Heart right ventricle (tissue), 16 donors: Measurements from ENCODE around the gene RAB9B. TPM values are rescaled to one million over a fixed set of nuclear protein-coding genes. Genes with fewer than 3 reads are reported as not detected.
A peak's percentile ranks its signal among the peaks of the same experiment; 100 is the strongest.

ENCODE experiments used
- ATAC-seq, 8 donors: fragments of 200-7000 bp; cut with Tn5 transposase; one replicate each; pipeline ENCODE4 v1.9.1; 2020; ENCODE audit warnings: mild to moderate bottlenecking in 8 of 8, moderate library complexity in 8 of 8, moderate number of reproducible peaks in 1 of 8
- DNase-seq, 2 donors: peaks; one replicate each; pipeline ENCODE4 v3.0.0-alpha.2; 2020
- H3K27ac ChIP-seq, 10 donors: fragments of 200-600 bp; sonication (generic) in 2 of 10; one replicate each; pipeline versions ENCODE4 v1.5.0 to v1.8.0; 2020 to 2022; ENCODE audit warnings: mild to moderate bottlenecking in 3 of 10
- H3K27me3 ChIP-seq, 7 donors: fragments of 200-600 bp; one replicate each; pipeline ENCODE4 v1.8.0; 2021 to 2022; ENCODE audit warnings: mild to moderate bottlenecking in 2 of 7
- H3K36me3 ChIP-seq, 9 donors: fragments of 200-600 bp; sonication (generic) in 1 of 9; one replicate each; pipeline versions ENCODE4 v1.5.0 to v1.8.0; 2020 to 2022; ENCODE audit warnings: mild to moderate bottlenecking in 2 of 9
- H3K4me1 ChIP-seq, 9 donors: fragments of 200-600 bp; sonication (generic) in 1 of 9; one replicate each; pipeline versions ENCODE4 v1.5.0 to v1.8.0; 2020 to 2022; ENCODE audit warnings: mild to moderate bottlenecking in 4 of 9
- H3K4me3 ChIP-seq, 10 donors: fragments of 200-600 bp; sonication (generic) in 2 of 10; one replicate each; pipeline versions ENCODE4 v1.5.0 to v1.8.0; 2020 to 2022; ENCODE audit warnings: mild to moderate bottlenecking in 7 of 10, moderate library complexity in 2 of 10
- H3K9me3 ChIP-seq, 11 donors: fragments of 200-600 bp in 10 of 11; sonication (generic) in 2 of 11; one replicate each; pipeline versions ENCODE4 v1.5.0 to v1.8.0; 2013 to 2022; ENCODE audit warnings: mild to moderate bottlenecking in 2 of 11, control low read depth in 1 of 11, moderate library complexity in 1 of 11
- WGBS, 2 donors: extraction: QIAGEN DNeasy Blood & Tissue Kit; methylation state at CpG; one replicate each; pipeline ENCODE4 v1.1.7; 2013; ENCODE audit warnings: inconsistent platforms in 1 of 2; 5-methylcytosine and 5-hydroxymethylcytosine counted together
- intact Hi-C, 10 donors: fragments of 100-400 bp; cut with DNase I; formaldehyde crosslinking; loops; one replicate each; pipeline versions ENCODE4 v1.11.1 to v1.14.2; 2022
- polyA plus RNA-seq, 2 donors: library from polyadenylated mRNA; stranded (reverse); fragments of 200-250 nt; gene quantifications; one replicate each; pipeline ENCODE4 v1.2.3, GENCODE V29; 2013
- total RNA-seq, 10 donors: library from RNA; stranded (reverse); fragmentation: NEBNext Ultra II Directional in 3 of 10; extraction: Animal tissue kit (Norgen Biotek cat#: 25700) in 3 of 10; gene quantifications; one replicate each; pipeline versions ENCODE4 v1.2.1 to v1.2.4, GENCODE V29; 2021 to 2023
- TF ChIP-seq, protein P1 (sequence below), 9 donors: fragments of 200-600 bp; sonication (generic) in 2 of 9; IDR thresholded peaks; one replicate each; pipeline versions ENCODE4 v1.5.0 to v1.8.0; 2021 to 2022; ENCODE audit warnings: antibody characterized with exemption in 9 of 9, mild to moderate bottlenecking in 5 of 9, moderate library complexity in 1 of 9
- donor health status: Arrhythmogenic right ventricular cardiomyopathy.
- donor health status: ischemic (EF 13 %, LVEDD 7.1; RV severe dilation, severe dysfunction).
- donor health status: healthy with polysubstance abuse.
- donor health status: DM: no; HTN: yes; CAD: no.
- donor health status: DM: no; HTN: no; CAD: no.
- donor health status: ischemic (EF 25% LVEDD 6.9; RV normal size, moderate dysfunction).
- donor health status: ischemic (EF 25% LVEDD 5.7; RV mildly dilated, moderate dysfunction).
- donor health status: healthy.
- donor health status: DM: yes; HTN: yes; CAD: no.
- donor health status: Ischemic cardiomyopathy.
- donor health status: ischemic (EF 35%, LVEDD 5.7; RV mildly dilated, moderate dysfunction).
- donor health status: nonischemic (EF 11% LVEDD 7.7; RV severe dilation, severe dysfunction).
- donor health status: DM: yes; HTN: yes; CAD: no.
- donor health status: PGD.
- donor health status: ischemic (EF 29% LVEDD 5.4; RV normal size, mild dysfunction).
- donor health status: nonischemic (EF 23%, LVEDD 6.1; RV moderate dilation, normal function).

The RAB9B gene
- total and polyA plus RNA-seq, 12 donors = 4.4 to 42.4 (median 32.9) TPM

- TF ChIP-seq, protein P1, sequence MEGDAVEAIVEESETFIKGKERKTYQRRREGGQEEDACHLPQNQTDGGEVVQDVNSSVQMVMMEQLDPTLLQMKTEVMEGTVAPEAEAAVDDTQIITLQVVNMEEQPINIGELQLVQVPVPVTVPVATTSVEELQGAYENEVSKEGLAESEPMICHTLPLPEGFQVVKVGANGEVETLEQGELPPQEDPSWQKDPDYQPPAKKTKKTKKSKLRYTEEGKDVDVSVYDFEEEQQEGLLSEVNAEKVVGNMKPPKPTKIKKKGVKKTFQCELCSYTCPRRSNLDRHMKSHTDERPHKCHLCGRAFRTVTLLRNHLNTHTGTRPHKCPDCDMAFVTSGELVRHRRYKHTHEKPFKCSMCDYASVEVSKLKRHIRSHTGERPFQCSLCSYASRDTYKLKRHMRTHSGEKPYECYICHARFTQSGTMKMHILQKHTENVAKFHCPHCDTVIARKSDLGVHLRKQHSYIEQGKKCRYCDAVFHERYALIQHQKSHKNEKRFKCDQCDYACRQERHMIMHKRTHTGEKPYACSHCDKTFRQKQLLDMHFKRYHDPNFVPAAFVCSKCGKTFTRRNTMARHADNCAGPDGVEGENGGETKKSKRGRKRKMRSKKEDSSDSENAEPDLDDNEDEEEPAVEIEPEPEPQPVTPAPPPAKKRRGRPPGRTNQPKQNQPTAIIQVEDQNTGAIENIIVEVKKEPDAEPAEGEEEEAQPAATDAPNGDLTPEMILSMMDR (IDR thresholded peaks at IDR 0.05) = no peak
- ATAC-seq = no peak
- WGBS, 2 donors = 87 to 95% methylated on average over 4 of the region's 4 CpGs
- intact Hi-C loops = loop anchor here in 1 of 10 donors (10.0 kb wide), 1 partner anchor 76 kb away; no protein-coding TSS in a partner anchor
- Histone ChIP-seq H3K27me3 (peaks cover 0 to 13% (median 0%) of the 10 kb centered on the region in 7 donors), H3K36me3 (no peaks in the 10 kb centered on the region), H3K27ac (no peak overlapping the region), H3K4me1 (no peaks in the 10 kb centered on the region), H3K9me3 (no peaks in the 10 kb centered on the region), H3K4me3 (no peak overlapping the region)
- DNase-seq = no peak
These were observed 51.0 kb downstream of the RAB9B start for GRCh38 chrX:103781062-103781402.

GRCh38 chrX:103780336-103781061 lies 51.6 kb downstream of the RAB9B start:
- H3K9me3 ChIP-seq = no peaks in the 10 kb centered on the region
- H3K27ac ChIP-seq = no peak overlapping the region
- no peak overlapping the region for H3K4me3 ChIP-seq
- intact Hi-C loops = loop anchor here in 1 of 10 donors (10.0 kb wide), 1 partner anchor 76 kb away; no protein-coding TSS in a partner anchor
- H3K27me3 ChIP-seq = peaks cover 0 to 8% (median 0%) of the 10 kb centered on the region in 7 donors
- DNase-seq = no peak
- no peaks in the 10 kb centered on the region for H3K4me1 ChIP-seq
- ATAC-seq = no peak
- TF ChIP-seq, protein P1 (IDR thresholded peaks at IDR 0.05) = no peak
- no peaks in the 10 kb centered on the region for H3K36me3 ChIP-seq
- 86 to 89% methylated on average over 10 of the region's 10 CpGs for WGBS, 2 donors

DNA sequence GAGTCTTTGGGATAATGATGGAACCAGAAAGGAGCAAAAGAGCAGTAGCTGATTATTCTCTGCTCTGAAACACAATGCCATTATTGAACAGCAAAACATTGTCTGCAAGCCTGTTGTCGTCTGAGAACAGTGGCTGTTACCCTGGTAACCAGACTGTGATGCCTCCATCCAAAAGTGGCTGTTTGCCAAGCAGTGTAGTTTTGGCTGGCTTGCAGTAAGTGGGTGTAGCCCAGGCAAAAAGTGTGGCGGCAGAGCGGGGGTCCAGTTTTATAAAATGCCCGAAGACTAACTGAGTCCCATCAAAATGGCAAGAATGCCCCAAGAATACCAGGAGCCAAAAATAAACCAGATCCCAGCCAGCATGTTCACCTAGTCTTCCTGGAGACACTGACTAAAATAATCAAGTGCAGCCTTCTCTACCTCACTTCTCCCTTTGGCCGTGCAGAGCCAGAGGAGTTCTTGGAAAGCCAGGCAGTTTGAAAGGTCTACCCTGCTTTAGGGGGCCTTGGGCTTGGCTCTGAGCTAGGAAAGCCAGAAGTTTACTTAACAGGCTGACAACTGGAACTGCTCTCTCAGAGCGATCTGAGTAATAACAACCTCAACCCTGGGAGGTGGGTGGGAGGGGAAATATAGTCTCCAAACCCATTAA lies 52.8 kb downstream of the RAB9B start:
- intact Hi-C loops = loop anchor here in 4 of 10 donors (10.0 kb wide), 3 partner anchors 64 to 244 kb away; partner anchors contain the start of gene TMEM31 (in 3 of the 4)

GRCh38 chrX:103776546-103776945 lies 55.5 kb downstream of the RAB9B start, which contains the start of gene PLP1:
Gene PLP1 (plus strand): TSS chrX:103776840. CDS start chrX:103776996, 156 bp downstream.
- peak within 1 kb of the TSS in 3 of 10 donors; percentile 11 to 17 (median 14) for H3K4me3 ChIP-seq
- no peak for DNase-seq
- ATAC-seq = no peak
- intact Hi-C loops = loop anchor here in 4 of 10 donors (10.0 kb wide), 3 partner anchors 62 to 242 kb away; partner anchors contain the start of gene TMEM31 (in 3 of the 4)
- 65 to 72% methylated on average over 2 of the region's 2 CpGs for WGBS, 2 donors
- no peaks in the 10 kb centered on the region for H3K9me3 ChIP-seq
- TF ChIP-seq, protein P1 (IDR thresholded peaks at IDR 0.05) = no peak
- peaks cover 0 to 11% (median 0%) of the 10 kb centered on the region in 7 donors for H3K27me3 ChIP-seq
- no peaks in the 10 kb centered on the region for H3K36me3 ChIP-seq
- H3K4me1 ChIP-seq = no peaks in the 10 kb centered on the region
- H3K27ac ChIP-seq = no peak within 1 kb of the TSS

More for the DNA sequence above, 52.8 kb downstream of the RAB9B start:
- H3K4me1 ChIP-seq = no peaks in the 10 kb centered on the region
- H3K27ac ChIP-seq = no peak overlapping the region
- ATAC-seq = peak in 1 of 8 donors; percentile 38
- TF ChIP-seq, protein P1 (IDR thresholded peaks at IDR 0.05) = no peak
- 34 to 42% methylated on average over 6 of the region's 6 CpGs for WGBS, 2 donors
- no peaks in the 10 kb centered on the region for H3K36me3 ChIP-seq
- peaks cover 0 to 15% (median 0%) of the 10 kb centered on the region in 7 donors for H3K27me3 ChIP-seq
- no peaks in the 10 kb centered on the region for H3K9me3 ChIP-seq
- DNase-seq = no peak
- no peak overlapping the region for H3K4me3 ChIP-seq
